ENCODE results near the gene DENND1A. TPM values are rescaled to one million over a fixed set of nuclear protein-coding genes. Genes with fewer than 3 reads are reported as not detected.
"Not testable (repeated sequence)": the region's sequence is repeated elsewhere in the genome, so short reads cannot be mapped to it uniquely, and the experiment has no call there.

DENND1A gene
- total RNA-seq, 6 experiments from 2014 or later, result 13.9 to 22.6 (median 16.3) TPM

DNA sequence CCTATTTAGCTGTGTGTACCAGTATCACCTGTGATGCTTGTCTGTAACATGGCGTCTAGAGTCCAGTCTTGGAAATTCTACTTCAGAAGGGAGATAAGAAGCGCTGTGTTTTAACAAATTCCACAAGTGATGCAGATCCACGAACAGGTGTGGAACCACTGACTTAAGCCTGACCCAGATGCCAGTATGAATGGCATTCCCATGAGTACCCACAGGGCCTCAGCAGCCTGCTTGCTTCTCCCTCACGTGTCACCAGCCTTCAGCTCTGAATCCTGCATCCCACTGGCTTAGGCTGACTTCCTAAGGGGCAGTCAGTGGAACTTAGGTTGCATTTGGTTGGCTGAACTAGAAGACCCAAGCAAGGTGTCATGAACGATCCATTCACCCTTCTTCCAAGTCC is 8.5 kb upstream of the DENND1A start:
- TF ChIP-seq POLR2A (IDR thresholded peaks at IDR 0.05), result no peak
- TF ChIP-seq CTCF (IDR thresholded peaks at IDR 0.05), result no peak
- intact Hi-C loops (cut with DNase I), result no loop called here

GRCh38 chr9:123936575-123936974 is 6.6 kb upstream of the DENND1A start:
- H3K27ac ChIP-seq; H3K9me3 ChIP-seq; ATAC-seq; H3K4me3 ChIP-seq; intact Hi-C loops (cut with DNase I); H3K27me3 ChIP-seq; H3K36me3 ChIP-seq; DNase-seq: not testable (repeated sequence)
- 92% methylated on average over 2 of the region's 3 CpGs for WGBS (ENCODE audit: insufficient coverage, low coverage, low lambda C conversion rate, missing lambda C conversion rate)
- peaks cover 0 to 15% (median 2%) of the 10 kb centered on the region in 4 donors for H3K4me1 ChIP-seq

More for the DNA sequence above, 8.5 kb upstream of the DENND1A start:
- Histone ChIP-seq H3K36me3 (no peaks in the 10 kb centered on the region), H3K27me3 (no peaks in the 10 kb centered on the region), H3K4me1 (peaks cover 0 to 13% (median 2%) of the 10 kb centered on the region in 4 donors), H3K4me3 (no peak overlapping the region), H3K9me3 (no peaks in the 10 kb centered on the region), H3K27ac (no peak overlapping the region)
- WGBS (ENCODE audit: insufficient coverage, low coverage, low lambda C conversion rate, missing lambda C conversion rate), result 78% methylated on average over 4 of the region's 5 CpGs
- ATAC-seq (no peak), DNase-seq (no peak)

GRCh38 chr9:123933440-123934212 is 3.7 kb upstream of the DENND1A start:
- TF ChIP-seq CTCF (IDR thresholded peaks at IDR 0.05), result peak in 1 of 4 donors; percentile 10
- TF ChIP-seq POLR2A (IDR thresholded peaks at IDR 0.05), result no peak
- Histone ChIP-seq H3K36me3 (no peaks in the 10 kb centered on the region), H3K27ac (peak overlapping the region; percentile 11 to 69 (median 13)), H3K4me3 (no peak overlapping the region), H3K4me1 (peaks cover 0 to 20% (median 4%) of the 10 kb centered on the region in 4 donors), H3K9me3 (no peaks in the 10 kb centered on the region), H3K27me3 (no peaks in the 10 kb centered on the region)
- DNase-seq (peak in 1 of 3 donors; percentile 39), ATAC-seq (peak in 3 of 4 donors; percentile 1 to 38 (median 10))
- intact Hi-C loops (cut with DNase I), result no loop called here
- WGBS (ENCODE audit: insufficient coverage, low coverage, low lambda C conversion rate, missing lambda C conversion rate), result 35% methylated on average over 5 of the region's 5 CpGs

DNA sequence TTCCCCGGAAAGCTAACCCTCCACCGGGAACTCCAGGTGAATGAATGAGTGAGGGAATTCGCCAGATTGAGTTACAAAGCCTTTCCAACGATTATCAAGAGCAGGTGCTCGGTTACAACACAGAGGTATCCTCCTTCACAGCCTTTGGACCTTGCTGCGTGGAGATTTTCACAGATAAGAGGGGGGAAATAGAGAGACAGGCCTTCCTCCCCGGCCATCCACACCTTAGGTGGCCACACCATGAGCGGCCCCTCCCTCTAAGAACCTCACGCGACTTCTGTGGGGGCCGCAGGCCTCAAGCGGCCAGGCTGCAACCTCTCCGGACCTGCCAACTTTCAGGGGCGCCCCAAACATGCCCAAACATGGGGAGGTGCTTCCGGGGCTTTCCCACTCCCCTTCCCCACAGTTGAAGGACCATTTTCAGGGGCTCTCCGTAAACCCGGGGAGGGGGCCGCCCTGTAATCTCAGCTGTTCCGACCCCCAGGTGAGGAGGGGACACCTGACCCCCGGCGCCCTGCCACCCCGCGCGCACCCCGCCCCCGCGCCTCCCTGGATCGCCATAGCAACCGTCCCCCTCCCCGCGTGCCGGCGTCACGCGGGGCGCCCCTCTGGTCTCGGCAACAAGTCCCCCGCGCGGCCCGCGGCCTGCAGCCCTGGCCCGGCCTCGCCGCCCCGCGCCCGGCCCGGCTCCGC is 603 bp downstream of the DENND1A start:
- H3K36me3 ChIP-seq, result no peaks in the 10 kb centered on the region
- H3K9me3 ChIP-seq, result no peaks in the 10 kb centered on the region
- peak overlapping the region; percentile 63 to 79 (median 69) for H3K27ac ChIP-seq
- intact Hi-C loops (cut with DNase I), result no loop called here
- peak overlapping the region; percentile 49 to 70 (median 65) for H3K4me3 ChIP-seq
- WGBS (ENCODE audit: insufficient coverage, low coverage, low lambda C conversion rate, missing lambda C conversion rate), result 0% methylated on average over 9 of the region's 50 CpGs
- TF ChIP-seq POLR2A (IDR thresholded peaks at IDR 0.05), result no peak
- DNase-seq (peak; percentile 37 to 66 (median 64)), ATAC-seq (peak; percentile 30 to 48 (median 36))
- H3K27me3 ChIP-seq, result no peaks in the 10 kb centered on the region
- peaks cover 0 to 41% (median 12%) of the 10 kb centered on the region in 4 donors for H3K4me1 ChIP-seq

GRCh38 chr9:123928533-123929176 is 1.3 kb downstream of the DENND1A start:
- DNase-seq (no peak), ATAC-seq (peak in 3 of 4 donors; percentile 1 to 3 (median 1))
- no peak for TF ChIP-seq POLR2A (IDR thresholded peaks at IDR 0.05)
- no peak for TF ChIP-seq CTCF (IDR thresholded peaks at IDR 0.05)
- Histone ChIP-seq H3K9me3 (no peaks in the 10 kb centered on the region), H3K4me1 (peaks cover 0 to 38% (median 11%) of the 10 kb centered on the region in 4 donors), H3K27ac (peak overlapping the region; percentile 63 to 79 (median 69)), H3K27me3 (no peaks in the 10 kb centered on the region), H3K36me3 (no peaks in the 10 kb centered on the region), H3K4me3 (peak overlapping the region; percentile 49 to 70 (median 65))
- WGBS (ENCODE audit: insufficient coverage, low coverage, low lambda C conversion rate, missing lambda C conversion rate), result 32% methylated on average over 6 of the region's 6 CpGs
- intact Hi-C loops (cut with DNase I), result no loop called here

Data from right lobe of liver (tissue), 6 donors.